Astrocyte (in vitro differentiated cells and primary cell): Measurements from ENCODE around the gene VPS13C. TPM values are rescaled to one million over a fixed set of nuclear protein-coding genes. Genes with fewer than 3 reads are reported as not detected.

Experiments
- DNase-seq: peaks from one replicate; pipeline ENCODE4 v3.0.0-alpha.2; 2010; ENCODE audit warnings: low read depth
- FAIRE-seq: peaks from 2 replicates; lab custom pipeline; 2011; peaks lifted over from hg19 to GRCh38; lab: Jason Lieb, UNC
- H2AFZ ChIP-seq: 2 replicates; pipeline ENCODE4 v1.6.0; 2012; ENCODE audit warnings: low read depth, low read length, inconsistent platforms
- H3K27ac ChIP-seq: 2 replicates; pipeline ENCODE4 v1.5.1; 2011; ENCODE audit warnings: low read depth, low read length, inconsistent platforms
- H3K27me3 ChIP-seq: 2 replicates; pipeline ENCODE4 v1.6.0; 2011; ENCODE audit warnings: low read length, inconsistent platforms; ENCODE audit not compliant: insufficient read depth
- H3K36me3 ChIP-seq: 2 replicates; pipeline ENCODE4 v1.5.1; 2011; ENCODE audit warnings: low read length, inconsistent platforms; ENCODE audit not compliant: insufficient read depth
- H3K4me1 ChIP-seq: 2 replicates; pipeline ENCODE4 v1.5.1; 2011; ENCODE audit warnings: low read length, inconsistent platforms; ENCODE audit not compliant: insufficient read depth
- H3K4me2 ChIP-seq: 2 replicates; pipeline ENCODE4 v1.6.0; 2012; ENCODE audit warnings: low read length, inconsistent platforms
- H3K4me3 ChIP-seq: 2 replicates; pipeline ENCODE4 v1.5.1; 2011; ENCODE audit warnings: low read depth, mild to moderate bottlenecking, low read length, inconsistent platforms; ENCODE audit not compliant: insufficient read depth
- H3K79me2 ChIP-seq: 2 replicates; pipeline ENCODE4 v1.6.0; 2012; ENCODE audit warnings: mild to moderate bottlenecking, low read length, inconsistent platforms; ENCODE audit not compliant: insufficient read depth
- H3K9ac ChIP-seq: 2 replicates; pipeline ENCODE4 v1.6.0; 2012; ENCODE audit warnings: mild to moderate bottlenecking, low read length, inconsistent platforms
- H3K9me3 ChIP-seq: 2 replicates; pipeline ENCODE4 v1.5.1; 2012; ENCODE audit warnings: low read depth, mild to moderate bottlenecking, low read length, inconsistent platforms; ENCODE audit not compliant: insufficient read depth
- H4K20me1 ChIP-seq: 2 replicates; pipeline ENCODE4 v1.6.0; 2012; ENCODE audit warnings: low read length, inconsistent platforms; ENCODE audit not compliant: insufficient read depth
- H3K27ac Mint-ChIP-seq: one replicate; pipeline ENCODE4 v1.8.0; 2021; ENCODE audit warnings: mild to moderate bottlenecking, mixed read lengths; ENCODE audit not compliant: unreplicated experiment
- H3K27me3 Mint-ChIP-seq: one replicate; pipeline ENCODE4 v1.8.0; 2021; ENCODE audit warnings: low read depth, mixed read lengths; ENCODE audit not compliant: unreplicated experiment
- H3K36me3 Mint-ChIP-seq: one replicate; pipeline ENCODE4 v1.8.0; 2021; ENCODE audit warnings: low read depth, mixed read lengths; ENCODE audit not compliant: unreplicated experiment
- H3K4me1 Mint-ChIP-seq: one replicate; pipeline ENCODE4 v1.8.0; 2021; ENCODE audit warnings: low read depth, mixed read lengths; ENCODE audit not compliant: unreplicated experiment
- H3K4me3 Mint-ChIP-seq: one replicate; pipeline ENCODE4 v1.8.0; 2021; ENCODE audit warnings: mild to moderate bottlenecking, moderate library complexity, mixed read lengths; ENCODE audit not compliant: unreplicated experiment
- H3K9me3 Mint-ChIP-seq: one replicate; pipeline ENCODE4 v1.8.0; 2021; ENCODE audit warnings: mild to moderate bottlenecking, mixed read lengths; ENCODE audit not compliant: unreplicated experiment
- CTCF ChIP-seq: IDR thresholded peaks from 2 replicates; pipeline ENCODE4 v1.5.1; 2011; ENCODE audit warnings: low read depth, mild to moderate bottlenecking, inconsistent platforms, low read length, moderate library complexity; ENCODE audit not compliant: insufficient read depth
- EZH2 ChIP-seq: IDR thresholded peaks from 2 replicates; pipeline ENCODE4 v1.6.1; 2012; ENCODE audit warnings: mild to moderate bottlenecking, low read length, inconsistent platforms; ENCODE audit not compliant: insufficient read depth
- total RNA-seq: library from RNA; stranded (reverse); gene quantifications from 2 replicates; pipeline ENCODE4 v1.2.1, GENCODE V29; 2021

VPS13C gene
- total RNA-seq, 1 donor from 2014 or later = 35.4 TPM

- no peak for FAIRE-seq
- H2AFZ ChIP-seq = no peak overlapping the region
- H3K4me1 Mint-ChIP-seq = no peaks in the 10 kb centered on the region
- TF ChIP-seq CTCF (no peak), EZH2 (no peak)
- peaks cover 2% of the 10 kb centered on the region for H3K36me3 Mint-ChIP-seq
- H3K9me3 Mint-ChIP-seq = no peaks in the 10 kb centered on the region
- no peaks in the 10 kb centered on the region for H3K36me3 ChIP-seq
- no peak overlapping the region for H3K4me2 ChIP-seq
- H4K20me1 ChIP-seq = no peaks in the 10 kb centered on the region
- H3K9ac ChIP-seq = no peak overlapping the region
- H3K9me3 ChIP-seq = no peaks in the 10 kb centered on the region
- H3K27me3 ChIP-seq = no peaks in the 10 kb centered on the region
- H3K4me1 ChIP-seq = no peaks in the 10 kb centered on the region
- no peak for DNase-seq
- no peak overlapping the region for H3K4me3 ChIP-seq
- H3K4me3 Mint-ChIP-seq = no peak overlapping the region
- H3K79me2 ChIP-seq = no peaks in the 10 kb centered on the region
- H3K27ac ChIP-seq = no peak overlapping the region
- H3K27me3 Mint-ChIP-seq = no peaks in the 10 kb centered on the region
- H3K27ac Mint-ChIP-seq = no peak overlapping the region
These were observed 202.9 kb downstream of the VPS13C start for GRCh38 chr15:61857169-61857829.

- Histone ChIP-seq H3K9ac (no peak overlapping the region), H2AFZ (no peak overlapping the region), H3K27ac (no peak overlapping the region), H4K20me1 (no peaks in the 10 kb centered on the region), H3K36me3 (no peaks in the 10 kb centered on the region), H3K27me3 (no peaks in the 10 kb centered on the region), H3K4me1 (no peaks in the 10 kb centered on the region), H3K79me2 (no peaks in the 10 kb centered on the region), H3K4me2 (no peak overlapping the region), H3K9me3 (no peaks in the 10 kb centered on the region), H3K4me3 (no peak overlapping the region)
- Mint-ChIP-seq H3K9me3 (no peaks in the 10 kb centered on the region), H3K27ac (no peak overlapping the region), H3K4me1 (no peaks in the 10 kb centered on the region), H3K36me3 (peaks cover 2% of the 10 kb centered on the region), H3K4me3 (no peak overlapping the region), H3K27me3 (no peaks in the 10 kb centered on the region)
- FAIRE-seq = no peak
- TF ChIP-seq CTCF (no peak), EZH2 (no peak)
- DNase-seq = no peak
These were observed 204.0 kb downstream of the VPS13C start for GRCh38 chr15:61856295-61856694.

- no peak overlapping the region for H3K4me3 ChIP-seq
- no peak for DNase-seq
- H3K4me2 ChIP-seq = no peak overlapping the region
- Mint-ChIP-seq H3K27me3 (no peaks in the 10 kb centered on the region), H3K36me3 (peaks cover 9% of the 10 kb centered on the region), H3K27ac (no peak overlapping the region), H3K9me3 (peaks cover 2% of the 10 kb centered on the region), H3K4me1 (no peaks in the 10 kb centered on the region), H3K4me3 (no peak overlapping the region)
- H3K9me3 ChIP-seq = no peaks in the 10 kb centered on the region
- TF ChIP-seq EZH2 (no peak), CTCF (no peak)
- no peak for FAIRE-seq
- no peak overlapping the region for H3K27ac ChIP-seq
- H3K79me2 ChIP-seq = no peaks in the 10 kb centered on the region
- H3K36me3 ChIP-seq = no peaks in the 10 kb centered on the region
- no peak overlapping the region for H3K9ac ChIP-seq
- H3K27me3 ChIP-seq = no peaks in the 10 kb centered on the region
- no peaks in the 10 kb centered on the region for H3K4me1 ChIP-seq
- no peaks in the 10 kb centered on the region for H4K20me1 ChIP-seq
- no peak overlapping the region for H2AFZ ChIP-seq
These were observed 207.1 kb downstream of the VPS13C start for GRCh38 chr15:61853195-61853594.
